Prostate gland (tissue), 2 donors: ENCODE measurements around the gene TTC39B. TPM values are rescaled to one million over a fixed set of nuclear protein-coding genes. Genes with fewer than 3 reads are reported as not detected.

ENCODE experiments used
- DNase-seq: peaks from one replicate; pipeline ENCODE4 v3.0.0-alpha.2; 2019; ENCODE audit warnings: low spot score
- H3K27ac ChIP-seq, 2 donors: fragments of 200-600 bp; sonication (generic); 2 replicates each; pipeline ENCODE4 v1.5.1; 2017 to 2019
- H3K27me3 ChIP-seq: fragments of 200-600 bp; sonication (generic); replicated peaks from 2 replicates; pipeline ENCODE4 v1.5.1; 2019; ENCODE audit not compliant: insufficient read depth
- H3K36me3 ChIP-seq, 2 donors: fragments of 200-600 bp; sonication (generic); 1 replicate in 1 of 2; 2 replicates in 1 of 2; pipeline versions ENCODE4 v1.5.1 to v1.8.1; 2017 to 2019
- H3K4me1 ChIP-seq: fragments of 200-600 bp; sonication (generic); replicated peaks from 2 replicates; pipeline ENCODE4 v1.5.1; 2019
- H3K4me3 ChIP-seq, 2 donors: fragments of 200-600 bp; sonication (generic); 2 replicates each; pipeline ENCODE4 v1.5.1; 2017 to 2019
- H3K9me3 ChIP-seq: fragments of 200-600 bp; sonication (generic); 2 replicates; pipeline ENCODE4 v1.5.1; 2017
- CTCF ChIP-seq, 4 experiments: fragments of 200-600 bp in 2 of 4; fragments of 450-650 bp in 2 of 4; sonication (generic) in 2 of 4; IDR thresholded peaks; 1 replicate in 3 of 4; 2 replicates in 1 of 4; pipeline ENCODE4 v1.5.1; 2016 to 2019; ENCODE audit warnings: antibody characterized with exemption in 4 of 4, mild to moderate bottlenecking in 2 of 4, moderate library complexity in 2 of 4
- POLR2A ChIP-seq: fragments of 450-650 bp; IDR thresholded peaks from one replicate; pipeline ENCODE4 v1.6.1; 2016; ENCODE audit warnings: antibody characterized with exemption, mild to moderate bottlenecking
- POLR2AphosphoS5 ChIP-seq: sonication (generic); formaldehyde crosslinking; IDR thresholded peaks from one replicate; pipeline ENCODE4 v1.6.1; 2017; ENCODE audit warnings: antibody characterized with exemption
- WGBS: methylation state at CpG from one replicate; pipeline ENCODE4 v1.1.5; 2018; 5-methylcytosine and 5-hydroxymethylcytosine counted together
- intact Hi-C: fragments of 100-400 bp; cut with DNase I; formaldehyde crosslinking; loops from one replicate; pipeline ENCODE4 v1.14.2; 2022
- total RNA-seq, 2 donors: library from RNA; depleted of rRNA; stranded (reverse); fragments of >200 nt; gene quantifications; one replicate each; pipeline ENCODE4 v1.1.0, GENCODE V29; 2016

The TTC39B gene
- total RNA-seq, 2 donors from 2014 or later: 4.2 to 4.3 TPM

- Histone ChIP-seq H3K27ac (no peak overlapping the region), H3K9me3 (no peaks in the 10 kb centered on the region), H3K4me1 (no peaks in the 10 kb centered on the region), H3K27me3 (no peaks in the 10 kb centered on the region), H3K4me3 (no peak overlapping the region), H3K36me3 (no peaks in the 10 kb centered on the region)
- WGBS: 86% methylated on average over 4 of the region's 4 CpGs
- intact Hi-C loops: no loop called here
- TF ChIP-seq POLR2A (no peak), CTCF (IDR thresholded peaks at IDR 0.05) (no peak), POLR2AphosphoS5 (no peak)
- no peak for DNase-seq
These were observed 20.7 kb downstream of the TTC39B start for GRCh38 chr9:15286161-15286821.

GRCh38 chr9:15282567-15283285, 24.3 kb downstream of the TTC39B start:
- 94% methylated on average over 8 of the region's 8 CpGs for WGBS
- no peak for DNase-seq
- intact Hi-C loops: no loop called here

GRCh38 chr9:15280647-15281046, 26.4 kb downstream of the TTC39B start:
- no peak overlapping the region for H3K4me3 ChIP-seq

More at GRCh38 chr9:15282567-15283285, 24.3 kb downstream of the TTC39B start:
- H3K4me1 ChIP-seq: no peaks in the 10 kb centered on the region
- no peak overlapping the region for H3K27ac ChIP-seq
- H3K27me3 ChIP-seq: no peaks in the 10 kb centered on the region
- TF ChIP-seq CTCF (IDR thresholded peaks at IDR 0.05) (no peak), POLR2A (no peak), POLR2AphosphoS5 (no peak)
- H3K9me3 ChIP-seq: no peaks in the 10 kb centered on the region
- no peak overlapping the region for H3K4me3 ChIP-seq
- no peaks in the 10 kb centered on the region for H3K36me3 ChIP-seq

GRCh38 chr9:15278839-15279238, 28.2 kb downstream of the TTC39B start:
- no peak for DNase-seq
- intact Hi-C loops: loop anchor here (10.0 kb wide), 1 partner anchor 326 kb away; no protein-coding TSS in a partner anchor
- H3K4me1 ChIP-seq: no peaks in the 10 kb centered on the region
- no peaks in the 10 kb centered on the region for H3K27me3 ChIP-seq
- TF ChIP-seq POLR2AphosphoS5: no peak
- no peak for TF ChIP-seq CTCF (IDR thresholded peaks at IDR 0.05)
- no peak for TF ChIP-seq POLR2A
- no peak overlapping the region for H3K27ac ChIP-seq
- no peaks in the 10 kb centered on the region for H3K36me3 ChIP-seq
- no peaks in the 10 kb centered on the region for H3K9me3 ChIP-seq
- H3K4me3 ChIP-seq: no peak overlapping the region

More at GRCh38 chr9:15280647-15281046, 26.4 kb downstream of the TTC39B start:
- no peak for DNase-seq
- Histone ChIP-seq H3K36me3 (no peaks in the 10 kb centered on the region), H3K9me3 (no peaks in the 10 kb centered on the region), H3K27ac (no peak overlapping the region), H3K27me3 (no peaks in the 10 kb centered on the region), H3K4me1 (no peaks in the 10 kb centered on the region)
- intact Hi-C loops: no loop called here
- 93% methylated on average over 3 of the region's 3 CpGs for whole genome bisulfite sequencing
- no peak for TF ChIP-seq CTCF (IDR thresholded peaks at IDR 0.05)
- TF ChIP-seq POLR2AphosphoS5: no peak
- TF ChIP-seq POLR2A: no peak
